Astrocyte (in vitro differentiated cells and primary cell): ENCODE results near the gene F12.

Experiments used
- CTCF ChIP-seq: IDR thresholded peaks from 2 replicates; pipeline ENCODE4 v1.5.1; 2011; ENCODE audit warnings: low read depth, mild to moderate bottlenecking, inconsistent platforms, low read length, moderate library complexity; ENCODE audit not compliant: insufficient read depth
- EZH2 ChIP-seq: IDR thresholded peaks from 2 replicates; pipeline ENCODE4 v1.6.1; 2012; ENCODE audit warnings: mild to moderate bottlenecking, low read length, inconsistent platforms; ENCODE audit not compliant: insufficient read depth

- TF ChIP-seq EZH2 (no peak), CTCF (no peak)
Observed at GRCh38 chr5:177365845-177366527, 43.4 kb downstream of the F12 start.
